ENCODE data around the gene ABITRAM. TPM values are rescaled to one million over a fixed set of nuclear protein-coding genes. Genes with fewer than 3 reads are reported as not detected.
"Not testable (repeated sequence)": the region's sequence is repeated elsewhere in the genome, so short reads cannot be mapped to it uniquely, and the experiment has no call there.

The ABITRAM gene
- total and polyA plus RNA-seq, 2 experiments from 2014 or later: 10.1 to 11.5 TPM

- Histone ChIP-seq H3K4me2 (no peak overlapping the region), H3K9me2 (ENCODE audit: insufficient read depth) (no peaks in the 10 kb centered on the region), H3K27ac (ENCODE audit: low read depth) (no peak overlapping the region), H3K4me3 (no peak overlapping the region), H3K36me3 (ENCODE audit: insufficient read depth) (peaks cover 46% of the 10 kb centered on the region), H3K27me3 (ENCODE audit: insufficient read depth) (no peaks in the 10 kb centered on the region), H2AFZ (no peak overlapping the region), H3K79me2 (replicated peaks; ENCODE audit: insufficient read depth) (no peaks in the 10 kb centered on the region), H4K20me1 (replicated peaks; ENCODE audit: insufficient read depth) (peaks cover 3% of the 10 kb centered on the region), H3F3A (replicated peaks; ENCODE audit: low read depth) (no peaks in the 10 kb centered on the region), H3K4me1 (ENCODE audit: insufficient read depth) (no peaks in the 10 kb centered on the region)
- no peak for ATAC-seq
- no peak overlapping the region for H3K27ac Mint-ChIP-seq
- H3K4me3 Mint-ChIP-seq: no peak overlapping the region
- H3K4me1 Mint-ChIP-seq: no peaks in the 10 kb centered on the region
- H3K9me3 Mint-ChIP-seq: no peaks in the 10 kb centered on the region
- DNase-seq (ENCODE audit: low spot score): peak; percentile 7
- no peaks in the 10 kb centered on the region for H3K27me3 Mint-ChIP-seq (ENCODE audit: insufficient read depth, low read depth, poor library complexity)
- peaks cover 46% of the 10 kb centered on the region; the same call in 2 of the 3 replicates for H3K36me3 Mint-ChIP-seq (ENCODE audit: low read depth)
- TF ChIP-seq, protein P1, sequence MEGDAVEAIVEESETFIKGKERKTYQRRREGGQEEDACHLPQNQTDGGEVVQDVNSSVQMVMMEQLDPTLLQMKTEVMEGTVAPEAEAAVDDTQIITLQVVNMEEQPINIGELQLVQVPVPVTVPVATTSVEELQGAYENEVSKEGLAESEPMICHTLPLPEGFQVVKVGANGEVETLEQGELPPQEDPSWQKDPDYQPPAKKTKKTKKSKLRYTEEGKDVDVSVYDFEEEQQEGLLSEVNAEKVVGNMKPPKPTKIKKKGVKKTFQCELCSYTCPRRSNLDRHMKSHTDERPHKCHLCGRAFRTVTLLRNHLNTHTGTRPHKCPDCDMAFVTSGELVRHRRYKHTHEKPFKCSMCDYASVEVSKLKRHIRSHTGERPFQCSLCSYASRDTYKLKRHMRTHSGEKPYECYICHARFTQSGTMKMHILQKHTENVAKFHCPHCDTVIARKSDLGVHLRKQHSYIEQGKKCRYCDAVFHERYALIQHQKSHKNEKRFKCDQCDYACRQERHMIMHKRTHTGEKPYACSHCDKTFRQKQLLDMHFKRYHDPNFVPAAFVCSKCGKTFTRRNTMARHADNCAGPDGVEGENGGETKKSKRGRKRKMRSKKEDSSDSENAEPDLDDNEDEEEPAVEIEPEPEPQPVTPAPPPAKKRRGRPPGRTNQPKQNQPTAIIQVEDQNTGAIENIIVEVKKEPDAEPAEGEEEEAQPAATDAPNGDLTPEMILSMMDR (conservative IDR thresholded peaks at IDR 0.05; ENCODE audit: low read depth in 2 of 2): no peak
- TF ChIP-seq EZH2phosphoT487 (IDR thresholded peaks at IDR 0.05; ENCODE audit: unreplicated experiment) (no peak), CREB1 (CRISPR knock-in tag; IDR thresholded peaks at IDR 0.05; ENCODE audit: low read depth) (no peak), EZH2 (IDR thresholded peaks at IDR 0.05; ENCODE audit: low read depth, unreplicated experiment) (no peak), ZNF462 (CRISPR knock-in tag; IDR thresholded peaks at IDR 0.05) (no peak), NANOG (IDR thresholded peaks at IDR 0.05; ENCODE audit: borderline replicate concordance) (no peak), JUNB (IDR thresholded peaks at IDR 0.05; ENCODE audit: unreplicated experiment) (no peak), STAT1 (IDR thresholded peaks at IDR 0.05; ENCODE audit: unreplicated experiment) (no peak)
- TF ChIP-seq, protein P2, sequence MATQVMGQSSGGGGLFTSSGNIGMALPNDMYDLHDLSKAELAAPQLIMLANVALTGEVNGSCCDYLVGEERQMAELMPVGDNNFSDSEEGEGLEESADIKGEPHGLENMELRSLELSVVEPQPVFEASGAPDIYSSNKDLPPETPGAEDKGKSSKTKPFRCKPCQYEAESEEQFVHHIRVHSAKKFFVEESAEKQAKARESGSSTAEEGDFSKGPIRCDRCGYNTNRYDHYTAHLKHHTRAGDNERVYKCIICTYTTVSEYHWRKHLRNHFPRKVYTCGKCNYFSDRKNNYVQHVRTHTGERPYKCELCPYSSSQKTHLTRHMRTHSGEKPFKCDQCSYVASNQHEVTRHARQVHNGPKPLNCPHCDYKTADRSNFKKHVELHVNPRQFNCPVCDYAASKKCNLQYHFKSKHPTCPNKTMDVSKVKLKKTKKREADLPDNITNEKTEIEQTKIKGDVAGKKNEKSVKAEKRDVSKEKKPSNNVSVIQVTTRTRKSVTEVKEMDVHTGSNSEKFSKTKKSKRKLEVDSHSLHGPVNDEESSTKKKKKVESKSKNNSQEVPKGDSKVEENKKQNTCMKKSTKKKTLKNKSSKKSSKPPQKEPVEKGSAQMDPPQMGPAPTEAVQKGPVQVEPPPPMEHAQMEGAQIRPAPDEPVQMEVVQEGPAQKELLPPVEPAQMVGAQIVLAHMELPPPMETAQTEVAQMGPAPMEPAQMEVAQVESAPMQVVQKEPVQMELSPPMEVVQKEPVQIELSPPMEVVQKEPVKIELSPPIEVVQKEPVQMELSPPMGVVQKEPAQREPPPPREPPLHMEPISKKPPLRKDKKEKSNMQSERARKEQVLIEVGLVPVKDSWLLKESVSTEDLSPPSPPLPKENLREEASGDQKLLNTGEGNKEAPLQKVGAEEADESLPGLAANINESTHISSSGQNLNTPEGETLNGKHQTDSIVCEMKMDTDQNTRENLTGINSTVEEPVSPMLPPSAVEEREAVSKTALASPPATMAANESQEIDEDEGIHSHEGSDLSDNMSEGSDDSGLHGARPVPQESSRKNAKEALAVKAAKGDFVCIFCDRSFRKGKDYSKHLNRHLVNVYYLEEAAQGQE (IDR thresholded peaks at IDR 0.05; ENCODE audit: unreplicated experiment): no peak
Measured at GRCh38 chr9:108919517-108919916, 14.7 kb upstream of the ABITRAM start.

DNA sequence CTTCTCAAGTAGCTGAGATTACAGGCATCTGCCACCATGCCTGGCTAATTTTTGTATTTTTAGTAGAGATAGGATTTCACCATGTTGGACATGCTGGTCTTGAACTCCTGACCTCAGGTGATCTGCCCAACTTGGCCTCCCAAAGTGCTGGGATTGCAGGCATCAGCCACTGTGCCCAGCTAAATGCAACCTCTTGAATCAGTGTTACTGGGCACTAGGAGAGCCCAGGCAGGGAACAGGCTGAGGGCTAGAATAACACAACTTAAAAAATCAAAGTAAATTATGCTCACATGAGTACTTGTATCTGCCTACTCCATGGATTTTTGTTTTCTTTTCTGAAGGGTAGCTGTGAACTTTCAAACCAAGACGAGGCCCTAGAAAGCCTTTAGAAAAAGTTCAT is 13.8 kb upstream of the ABITRAM start:
- not testable (repeated sequence) for H3K27me3 ChIP-seq (ENCODE audit: insufficient read depth); H4K20me1 ChIP-seq (replicated peaks; ENCODE audit: insufficient read depth); H3K9me3 Mint-ChIP-seq; H3K4me1 ChIP-seq (ENCODE audit: insufficient read depth); DNase-seq (ENCODE audit: low spot score); H3K79me2 ChIP-seq (replicated peaks; ENCODE audit: insufficient read depth); H3K4me3 Mint-ChIP-seq; H3K27me3 Mint-ChIP-seq (ENCODE audit: insufficient read depth, low read depth, poor library complexity); H3K9me2 ChIP-seq (ENCODE audit: insufficient read depth); H3K4me3 ChIP-seq; ATAC-seq; H3F3A ChIP-seq (replicated peaks; ENCODE audit: low read depth); H3K4me2 ChIP-seq; H3K27ac ChIP-seq (ENCODE audit: low read depth); H3K4me1 Mint-ChIP-seq; H3K27ac Mint-ChIP-seq; H2AFZ ChIP-seq
- peaks cover 45% of the 10 kb centered on the region; the same call in 2 of the 3 replicates for H3K36me3 Mint-ChIP-seq (ENCODE audit: low read depth)
- H3K36me3 ChIP-seq (ENCODE audit: insufficient read depth): peaks cover 43% of the 10 kb centered on the region
